Progenitor cell of endocrine pancreas (in vitro differentiated cells): Measurements from ENCODE around the gene ACO2. TPM values are rescaled to one million over a fixed set of nuclear protein-coding genes. Genes with fewer than 3 reads are reported as not detected.
"Not testable (repeated sequence)": the region's sequence is repeated elsewhere in the genome, so short reads cannot be mapped to it uniquely, and the experiment has no call there.

ENCODE experiments used
- DNase-seq: peaks from one replicate; pipeline ENCODE4 v3.0.0; 2021; ENCODE audit warnings: low spot score; ENCODE audit not compliant: unreplicated experiment
- H3K27ac Mint-ChIP-seq: 2 replicates; pipeline ENCODE4 v1.8.0; 2021; ENCODE audit warnings: mild to moderate bottlenecking, moderate library complexity, mixed read lengths
- H3K27me3 Mint-ChIP-seq: 2 replicates; pipeline ENCODE4 v1.8.0; 2021; ENCODE audit warnings: mixed read lengths
- H3K36me3 Mint-ChIP-seq: 2 replicates; pipeline ENCODE4 v1.8.0; 2022; ENCODE audit warnings: mixed read lengths; ENCODE audit not compliant: insufficient read depth
- H3K4me1 Mint-ChIP-seq: 2 replicates; pipeline ENCODE4 v1.8.0; 2021; ENCODE audit warnings: low read depth, mixed read lengths
- H3K4me3 Mint-ChIP-seq: 2 replicates; pipeline ENCODE4 v1.8.0; 2021; ENCODE audit warnings: low read depth, mild to moderate bottlenecking, moderate library complexity, mixed read lengths
- H3K9me3 Mint-ChIP-seq: 2 replicates; pipeline ENCODE4 v1.8.0; 2021; ENCODE audit warnings: low read depth, mixed read lengths
- long read RNA-seq: library from polyadenylated mRNA; unstranded; transcript quantifications from one replicate; pipeline ENCODE4 v2.0.0, GENCODE V29; 2020
- total RNA-seq: library from RNA; stranded (reverse); gene quantifications from 2 replicates; pipeline ENCODE4 v1.2.1, GENCODE V29; 2021
- TF ChIP-seq, protein P1 (sequence below): fragments of 200-600 bp; sonication (generic); IDR thresholded peaks from one replicate; pipeline ENCODE4 v1.5.0; 2021; ENCODE audit warnings: antibody characterized with exemption, mild to moderate bottlenecking; ENCODE audit not compliant: unreplicated experiment

Gene ACO2
- total RNA-seq: 67.4 and 69.7 TPM in 2 replicates
- long read RNA-seq, transcript ACO2-201 (18 exons, 2,741 nt): major isoform, 931 of 1,012 reads
- long read RNA-seq, partial matches to known transcripts: 35 of 1,012 reads
- long read RNA-seq, other reads (novel, unspliced or antisense): 45 of 1,012 reads

- H3K9me3 Mint-ChIP-seq: no peaks in the 10 kb centered on the region
- H3K4me3 Mint-ChIP-seq: peak within 1 kb of the TSS; percentile 95
- no peaks in the 10 kb centered on the region for H3K27me3 Mint-ChIP-seq
- peaks cover 24% of the 10 kb centered on the region for H3K4me1 Mint-ChIP-seq
- H3K36me3 Mint-ChIP-seq: peaks cover 15% of the 10 kb centered on the region
- TF ChIP-seq, protein P1, sequence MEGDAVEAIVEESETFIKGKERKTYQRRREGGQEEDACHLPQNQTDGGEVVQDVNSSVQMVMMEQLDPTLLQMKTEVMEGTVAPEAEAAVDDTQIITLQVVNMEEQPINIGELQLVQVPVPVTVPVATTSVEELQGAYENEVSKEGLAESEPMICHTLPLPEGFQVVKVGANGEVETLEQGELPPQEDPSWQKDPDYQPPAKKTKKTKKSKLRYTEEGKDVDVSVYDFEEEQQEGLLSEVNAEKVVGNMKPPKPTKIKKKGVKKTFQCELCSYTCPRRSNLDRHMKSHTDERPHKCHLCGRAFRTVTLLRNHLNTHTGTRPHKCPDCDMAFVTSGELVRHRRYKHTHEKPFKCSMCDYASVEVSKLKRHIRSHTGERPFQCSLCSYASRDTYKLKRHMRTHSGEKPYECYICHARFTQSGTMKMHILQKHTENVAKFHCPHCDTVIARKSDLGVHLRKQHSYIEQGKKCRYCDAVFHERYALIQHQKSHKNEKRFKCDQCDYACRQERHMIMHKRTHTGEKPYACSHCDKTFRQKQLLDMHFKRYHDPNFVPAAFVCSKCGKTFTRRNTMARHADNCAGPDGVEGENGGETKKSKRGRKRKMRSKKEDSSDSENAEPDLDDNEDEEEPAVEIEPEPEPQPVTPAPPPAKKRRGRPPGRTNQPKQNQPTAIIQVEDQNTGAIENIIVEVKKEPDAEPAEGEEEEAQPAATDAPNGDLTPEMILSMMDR: no peak
- peak; percentile 96 for DNase-seq
- H3K27ac Mint-ChIP-seq: peak within 1 kb of the TSS; percentile 100
These were observed at the start of gene ACO2, which contains the start of gene PHF5A for GRCh38 chr22:41468381-41469217. TSS of gene ACO2 (plus strand) at chr22:41469117. CDS start at chr22:41469147, 30 bp downstream. TSS of gene PHF5A (minus strand) at chr22:41468692. CDS start at chr22:41468653, 39 bp downstream.

DNA sequence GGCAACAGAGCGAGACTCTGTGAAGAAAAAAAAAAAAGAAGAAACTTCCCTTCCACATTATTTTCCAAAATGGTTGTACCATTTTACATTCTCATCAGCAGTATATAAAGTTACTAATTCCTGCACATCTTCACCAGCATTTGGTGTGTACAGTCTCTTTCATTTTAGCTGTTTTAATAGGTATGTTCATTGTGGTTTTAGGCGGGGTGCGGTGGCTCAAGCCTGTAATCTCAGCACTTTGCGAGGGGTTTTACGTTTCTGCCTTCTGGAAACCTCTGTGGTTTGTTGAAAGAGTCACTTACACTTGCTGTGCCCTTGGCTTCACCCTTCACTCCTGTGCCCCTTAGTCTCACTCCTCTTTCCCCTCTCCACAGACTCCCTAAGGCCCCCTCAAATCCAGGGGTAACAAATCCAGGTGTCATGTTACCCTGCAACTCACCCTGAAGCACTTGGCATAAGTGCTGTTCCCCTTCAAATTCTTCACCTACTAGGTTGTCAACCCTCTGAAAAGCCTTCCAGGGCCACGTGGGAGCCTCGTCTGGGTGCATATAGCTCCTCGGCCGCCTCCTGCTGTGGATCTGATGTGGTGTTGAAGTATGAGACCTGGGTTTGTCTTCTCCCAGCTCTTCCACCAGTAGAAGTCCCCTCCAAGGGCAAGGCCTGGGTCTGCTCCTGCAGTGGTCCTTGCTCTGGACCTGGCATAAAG lies 43.1 kb upstream of the ACO2 start:
- H3K27me3 Mint-ChIP-seq: no peaks in the 10 kb centered on the region
- peaks cover 5% of the 10 kb centered on the region for H3K36me3 Mint-ChIP-seq
- no peaks in the 10 kb centered on the region for H3K4me1 Mint-ChIP-seq
- no peak overlapping the region for H3K4me3 Mint-ChIP-seq
- no peak overlapping the region for H3K27ac Mint-ChIP-seq
- TF ChIP-seq, protein P1: no peak
- no peak for DNase-seq
- H3K9me3 Mint-ChIP-seq: no peaks in the 10 kb centered on the region

GRCh38 chr22:41429232-41429950 lies 39.5 kb upstream of the ACO2 start:
- no peak for DNase-seq
- no peak overlapping the region for H3K27ac Mint-ChIP-seq
- TF ChIP-seq, protein P1: no peak

DNA sequence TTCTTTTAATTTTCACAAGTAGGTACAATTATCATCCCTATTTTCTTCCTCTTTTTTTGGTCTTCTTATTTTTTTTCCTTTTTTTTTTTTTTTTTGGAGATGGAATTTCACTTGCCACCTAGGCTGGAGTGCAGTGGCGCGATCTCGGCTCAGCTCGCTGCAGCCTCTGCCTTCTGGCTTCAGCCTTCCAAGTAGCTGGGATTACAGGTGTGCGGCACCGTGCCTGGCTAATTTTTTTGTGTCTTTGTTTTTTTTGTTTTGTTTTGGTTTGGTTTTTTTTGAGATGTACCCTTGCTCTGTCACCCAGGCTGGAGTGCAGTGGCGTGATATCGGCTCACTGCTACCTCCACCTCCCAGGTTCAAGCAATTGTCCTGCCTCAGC lies 39.0 kb upstream of the ACO2 start:
- no peak for DNase-seq
- Mint-ChIP-seq H3K27ac (no peak overlapping the region), H3K9me3 (no peaks in the 10 kb centered on the region), H3K4me1 (no peaks in the 10 kb centered on the region), H3K36me3 (peaks cover 15% of the 10 kb centered on the region), H3K27me3 (no peaks in the 10 kb centered on the region), H3K4me3 (no peak overlapping the region)
- TF ChIP-seq, protein P1: no peak

More at GRCh38 chr22:41429232-41429950, 39.5 kb upstream of the ACO2 start:
- Mint-ChIP-seq H3K27me3 (no peaks in the 10 kb centered on the region), H3K4me3 (no peak overlapping the region), H3K36me3 (peaks cover 15% of the 10 kb centered on the region), H3K4me1 (no peaks in the 10 kb centered on the region), H3K9me3 (no peaks in the 10 kb centered on the region)

DNA sequence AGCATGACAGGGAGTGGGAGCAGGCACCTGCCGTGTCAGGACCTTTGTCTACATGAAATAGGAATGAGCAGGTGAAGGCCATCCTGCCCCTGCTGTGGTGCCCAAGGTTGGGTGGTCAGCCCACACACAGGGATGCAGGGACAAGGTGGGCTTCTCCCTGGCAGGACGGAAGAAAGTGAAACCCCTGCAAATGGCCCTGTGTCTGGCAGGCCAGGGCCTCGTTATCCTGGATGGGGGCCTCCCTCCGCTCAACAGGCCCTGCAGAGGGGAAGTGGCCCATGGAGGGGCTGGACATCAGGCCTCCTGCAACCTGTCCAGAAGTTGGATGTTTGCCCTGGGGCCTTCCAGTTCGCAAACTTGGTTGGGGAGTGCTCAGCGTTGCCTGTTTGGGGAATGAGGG lies 37.3 kb upstream of the ACO2 start:
- Mint-ChIP-seq H3K4me3 (no peak overlapping the region), H3K36me3 (peaks cover 25% of the 10 kb centered on the region), H3K4me1 (no peaks in the 10 kb centered on the region), H3K27me3 (no peaks in the 10 kb centered on the region), H3K9me3 (no peaks in the 10 kb centered on the region), H3K27ac (peak overlapping the region; percentile 65)
- TF ChIP-seq, protein P1: no peak
- DNase-seq: no peak

GRCh38 chr22:41433480-41433879 lies 35.4 kb upstream of the ACO2 start:
- H3K9me3 Mint-ChIP-seq, H3K4me3 Mint-ChIP-seq, H3K27me3 Mint-ChIP-seq, DNase-seq, H3K4me1 Mint-ChIP-seq: not testable (repeated sequence)
- H3K36me3 Mint-ChIP-seq: peaks cover 27% of the 10 kb centered on the region
- H3K27ac Mint-ChIP-seq: peak overlapping the region; percentile 67

DNA sequence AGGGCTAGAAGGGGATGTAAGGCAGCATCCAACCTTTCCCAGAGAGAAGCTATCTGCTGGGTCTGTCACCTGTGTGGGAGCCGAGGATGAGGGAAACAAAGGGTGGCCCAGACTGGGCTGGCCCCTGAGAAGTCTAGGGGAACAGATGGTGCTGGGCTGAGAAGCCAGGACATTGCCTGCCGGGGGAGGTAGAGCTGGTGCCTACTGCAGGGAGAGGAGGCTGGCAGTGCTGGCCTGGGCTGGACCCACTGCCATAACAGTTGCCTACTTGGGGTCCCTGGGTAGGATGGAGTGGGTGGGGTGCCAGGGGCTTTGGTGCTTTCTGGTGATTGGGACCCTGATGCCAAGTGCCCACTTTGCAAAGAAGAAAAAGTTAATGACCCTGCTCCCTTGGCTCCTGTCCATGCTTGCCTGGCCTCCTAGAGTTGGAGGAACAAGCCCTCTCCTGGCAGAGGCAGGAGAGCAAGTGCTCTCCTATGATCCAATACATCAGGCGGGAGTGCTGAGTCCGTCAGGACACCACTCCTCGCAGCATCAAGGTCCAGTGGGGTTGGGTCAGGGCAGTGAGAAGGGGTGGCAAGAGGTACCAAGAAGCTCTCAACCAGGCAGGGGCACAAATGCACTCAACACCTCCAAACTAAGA lies 34.4 kb upstream of the ACO2 start:
- H3K4me3 Mint-ChIP-seq: not testable (repeated sequence)
- peaks cover 27% of the 10 kb centered on the region for H3K36me3 Mint-ChIP-seq

More for the DNA sequence above, 34.4 kb upstream of the ACO2 start:
- not testable (repeated sequence) for DNase-seq, H3K9me3 Mint-ChIP-seq, H3K4me1 Mint-ChIP-seq, H3K27me3 Mint-ChIP-seq
- peak overlapping the region; percentile 80 for H3K27ac Mint-ChIP-seq
